Stimulated activated CD4-positive, alpha-beta T cell treated with anti-CD3 and anti-CD28 coated beads, Interleukin-12 subunit alpha, Interleukin-12 subunit beta, amount 100 ng/mL, for 24 hours (primary cell): ENCODE results near the gene PLA2R1.

Experiments
- DNase-seq, 2 experiments: peaks; one replicate each; pipeline ENCODE4 v3.0.0-alpha.2; 2020; ENCODE audit warnings: low read depth in 2 of 2

Gene PLA2R1

GRCh38 chr2:159895258-159896065, 167.0 kb downstream of the PLA2R1 start:
- no peak for DNase-seq

GRCh38 chr2:159894145-159894838, 168.1 kb downstream of the PLA2R1 start:
- DNase-seq: no peak

- no peak for DNase-seq
Observed at GRCh38 chr2:159892990-159893810, 169.2 kb downstream of the PLA2R1 start.

- no peak for DNase-seq
Observed at GRCh38 chr2:159891917-159892730, 170.3 kb downstream of the PLA2R1 start.

GRCh38 chr2:159891267-159891588, 171.2 kb downstream of the PLA2R1 start:
- no peak for DNase-seq

- DNase-seq: no peak
Observed at GRCh38 chr2:159890551-159891266, 171.7 kb downstream of the PLA2R1 start.

GRCh38 chr2:159882130-159882745, 180.2 kb downstream of the PLA2R1 start:
- no peak for DNase-seq
